ENCODE measurements around the gene ERICH6.

ERICH6 gene

GRCh38 chr3:150612494-150612893, 91.2 kb downstream of the ERICH6 start:
- Histone ChIP-seq H3K27ac (ENCODE audit: extremely low read depth, low read depth, low read length) (no peak overlapping the region), H3K36me3 (ENCODE audit: control insufficient read depth in 2 of 2, insufficient read depth in 1 of 2, low read length in 2 of 2) (no peaks in the 10 kb centered on the region; a peak in 1 of 3 replicates), H3K4me1 (ENCODE audit: control insufficient read depth, insufficient read depth, low read length) (no peaks in the 10 kb centered on the region), H3K9me3 (ENCODE audit: control insufficient read depth, insufficient read depth, low read depth, low read length) (no peaks in the 10 kb centered on the region), H3K4me3 (ENCODE audit: low read depth, low read length) (no peak overlapping the region)
- POLR2A ChIA-PET = interaction anchor here (1.2 kb wide), 1 partner anchor 9 kb away, joined by 3 read pairs; the partner anchor contains the start of gene SELENOT
- CTCF ChIA-PET = no interaction called here
- no peak for TF ChIP-seq ZNF311 (tag by site-specific recombination; IDR thresholded peaks at IDR 0.05; ENCODE audit: borderline replicate concordance)
- no peak for TF ChIP-seq ZNF701 (tag by site-specific recombination; IDR thresholded peaks at IDR 0.05)

GRCh38 chr3:150611666-150612065, 92.1 kb downstream of the ERICH6 start:
- POLR2A ChIA-PET = interaction anchor here (0.9 kb wide), 1 partner anchor 9 kb away, joined by 4 read pairs; the partner anchor contains the start of gene SELENOT
- CTCF ChIA-PET = no interaction called here

More at GRCh38 chr3:150611666-150612065, 92.1 kb downstream of the ERICH6 start:
- TF ChIP-seq ZNF37A (tag by site-specific recombination; IDR thresholded peaks at IDR 0.05) (no peak), ZBTB7A (tag by site-specific recombination; IDR thresholded peaks at IDR 0.05; ENCODE audit: low read depth) (no peak), SALL2 (tag by site-specific recombination; IDR thresholded peaks at IDR 0.05; ENCODE audit: borderline replicate concordance) (no peak), ZNF830 (tag by site-specific recombination; IDR thresholded peaks at IDR 0.05; ENCODE audit: low read depth) (no peak), ZNF660 (tag by site-specific recombination; IDR thresholded peaks at IDR 0.05) (no peak), RBAK (tag by site-specific recombination; IDR thresholded peaks at IDR 0.05) (no peak), ZBTB49 (tag by site-specific recombination; IDR thresholded peaks at IDR 0.05; ENCODE audit: low read depth) (no peak), ZBTB21 (tag by site-specific recombination; IDR thresholded peaks at IDR 0.05) (no peak), SP3 (tag by site-specific recombination; IDR thresholded peaks at IDR 0.05) (no peak), ZNF280C (tag by site-specific recombination; IDR thresholded peaks at IDR 0.05) (no peak), ZNF23 (tag by site-specific recombination; IDR thresholded peaks at IDR 0.05; ENCODE audit: borderline replicate concordance) (no peak), PATZ1 (tag by site-specific recombination; IDR thresholded peaks at IDR 0.05) (no peak), ZBTB8A (tag by site-specific recombination; IDR thresholded peaks at IDR 0.05) (no peak), KLF10 (tag by site-specific recombination; IDR thresholded peaks at IDR 0.05) (no peak), ZBTB11 (tag by site-specific recombination; conservative IDR thresholded peaks at IDR 0.05; ENCODE audit: low read depth) (no peak), PBX3 (CRISPR knock-in tag; IDR thresholded peaks at IDR 0.05) (no peak), ZNF792 (tag by site-specific recombination; IDR thresholded peaks at IDR 0.05) (no peak), ZNF155 (tag by site-specific recombination; IDR thresholded peaks at IDR 0.05) (no peak), ZNF394 (tag by site-specific recombination; IDR thresholded peaks at IDR 0.05; ENCODE audit: borderline replicate concordance) (no peak)
- Histone ChIP-seq H3K27ac (ENCODE audit: extremely low read depth, low read depth, low read length) (no peak overlapping the region), H3K36me3 (ENCODE audit: control insufficient read depth in 2 of 2, insufficient read depth in 1 of 2, low read length in 2 of 2) (no peaks in the 10 kb centered on the region; a peak in 1 of 3 replicates), H3K4me1 (ENCODE audit: control insufficient read depth, insufficient read depth, low read length) (peaks cover 3% of the 10 kb centered on the region; the same call in 1 of the 2 replicates), H3K9me3 (ENCODE audit: control insufficient read depth, insufficient read depth, low read depth, low read length) (no peaks in the 10 kb centered on the region), H3K4me3 (ENCODE audit: low read depth, low read length) (no peak overlapping the region)
